Neuronal stem cell (in vitro differentiated cells): ENCODE data around the gene ISLR.
A peak's percentile ranks its signal among the peaks of the same experiment; 100 is the strongest.

Source experiments
- DNase-seq: peaks from one replicate; pipeline ENCODE4 v3.0.0-alpha.2; 2013; ENCODE audit warnings: low spot score
- H2AFZ ChIP-seq: one replicate; pipeline ENCODE4 v1.6.1; 2013; ENCODE audit warnings: mild to moderate bottlenecking, low read length, inconsistent platforms
- H2AK5ac ChIP-seq: 2 replicates; pipeline ENCODE4 v1.6.1; 2013; ENCODE audit warnings: low read depth, mild to moderate bottlenecking, inconsistent platforms, low read length, moderate library complexity, mixed read lengths
- H2BK120ac ChIP-seq: 2 replicates; pipeline ENCODE4 v1.6.1; 2013; ENCODE audit warnings: low read depth, mild to moderate bottlenecking, inconsistent platforms, low read length, moderate library complexity, mixed read lengths
- H2BK12ac ChIP-seq: one replicate; pipeline ENCODE4 v1.6.1; 2013; ENCODE audit warnings: low read length, inconsistent platforms
- H2BK15ac ChIP-seq: 2 replicates; pipeline ENCODE4 v1.6.1; 2013; ENCODE audit warnings: mild to moderate bottlenecking, low read length, inconsistent platforms, mixed read lengths
- H2BK5ac ChIP-seq: one replicate; pipeline ENCODE4 v1.6.1; 2013; ENCODE audit warnings: inconsistent platforms, mild to moderate bottlenecking, low read length, moderate library complexity
- H3K14ac ChIP-seq: one replicate; pipeline ENCODE4 v1.6.1; 2013; ENCODE audit warnings: low read length, inconsistent platforms
- H3K18ac ChIP-seq: 2 replicates; pipeline ENCODE4 v1.6.1; 2013; ENCODE audit warnings: low read length, inconsistent platforms
- H3K23ac ChIP-seq: 2 replicates; pipeline ENCODE4 v1.6.1; 2013; ENCODE audit warnings: low read depth, mild to moderate bottlenecking, mixed read lengths, low read length, inconsistent platforms; ENCODE audit not compliant: poor library complexity
- H3K27ac ChIP-seq: replicated peaks from 3 replicates; pipeline ENCODE4 v1.5.1; 2013; ENCODE audit warnings: low read length, inconsistent platforms
- H3K27me3 ChIP-seq, 3 experiments: 2 replicates each; pipeline ENCODE4 v1.6.1; 2013; ENCODE audit warnings: low read length in 3 of 3, mild to moderate bottlenecking in 2 of 3, inconsistent platforms in 1 of 3, low read depth in 1 of 3, mixed read lengths in 1 of 3, moderate library complexity in 1 of 3; ENCODE audit not compliant: control insufficient read depth in 3 of 3, insufficient read depth in 3 of 3
- H3K36me3 ChIP-seq, 2 donors: replicated peaks in 1 of 2; 2 replicates each; pipeline ENCODE4 v1.6.1; 2013; ENCODE audit warnings: low read length in 2 of 2; ENCODE audit not compliant: control insufficient read depth in 2 of 2, insufficient read depth in 2 of 2
- H3K4ac ChIP-seq: 2 replicates; pipeline ENCODE4 v1.6.1; 2013; ENCODE audit warnings: inconsistent platforms, mild to moderate bottlenecking, low read length, moderate library complexity
- H3K4me1 ChIP-seq, 2 donors: 1 replicate in 1 of 2; 2 replicates in 1 of 2; pipeline ENCODE4 v1.6.1; 2013; ENCODE audit warnings: low read length in 2 of 2, low read depth in 1 of 2; ENCODE audit not compliant: control insufficient read depth in 2 of 2, insufficient read depth in 1 of 2
- H3K4me2 ChIP-seq: one replicate; pipeline ENCODE4 v1.6.1; 2013; ENCODE audit warnings: mild to moderate bottlenecking, low read length, inconsistent platforms; ENCODE audit not compliant: insufficient read depth, poor library complexity, severe bottlenecking
- H3K4me3 ChIP-seq, 2 donors: 2 replicates each; pipeline ENCODE4 v1.5.1; 2013; ENCODE audit warnings: low read length in 2 of 2, mild to moderate bottlenecking in 2 of 2, inconsistent platforms in 1 of 2, moderate library complexity in 1 of 2
- H3K79me1 ChIP-seq: one replicate; pipeline ENCODE4 v1.6.1; 2013; ENCODE audit warnings: low read depth, mild to moderate bottlenecking, inconsistent platforms, low read length, moderate library complexity
- H3K9ac ChIP-seq: one replicate; pipeline ENCODE4 v1.6.1; 2013; ENCODE audit warnings: mild to moderate bottlenecking, low read depth, low read length, inconsistent platforms; ENCODE audit not compliant: poor library complexity
- H3K9me3 ChIP-seq, 2 donors: replicated peaks in 1 of 2; 2 replicates each; pipeline versions ENCODE3 to v1.6.1; 2013; ENCODE audit warnings: low read length in 2 of 2, mild to moderate bottlenecking in 2 of 2, inconsistent platforms in 1 of 2, low read depth in 1 of 2, mixed read lengths in 1 of 2, moderate library complexity in 1 of 2; ENCODE audit not compliant: control insufficient read depth in 2 of 2, insufficient read depth in 1 of 2
- H4K8ac ChIP-seq: one replicate; pipeline ENCODE4 v1.6.1; 2013; ENCODE audit warnings: low read depth, mild to moderate bottlenecking, inconsistent platforms, low read length, moderate library complexity
- H4K91ac ChIP-seq: one replicate; pipeline ENCODE4 v1.6.1; 2013; ENCODE audit warnings: low read length, low read depth, mild to moderate bottlenecking, inconsistent platforms; ENCODE audit not compliant: poor library complexity
- WGBS, 2 donors: extraction: QIAGEN DNeasy Blood & Tissue Kit; methylation state at CpG; one replicate each; pipeline ENCODE4 v1.1.7; 2013; ENCODE audit warnings: missing lambda C conversion rate in 2 of 2, mixed read lengths in 1 of 2; ENCODE audit not compliant: insufficient read length in 2 of 2, insufficient replicate concordance in 1 of 2; ENCODE audit errors: extremely low coverage in 2 of 2; 5-methylcytosine and 5-hydroxymethylcytosine counted together

Gene ISLR

DNA sequence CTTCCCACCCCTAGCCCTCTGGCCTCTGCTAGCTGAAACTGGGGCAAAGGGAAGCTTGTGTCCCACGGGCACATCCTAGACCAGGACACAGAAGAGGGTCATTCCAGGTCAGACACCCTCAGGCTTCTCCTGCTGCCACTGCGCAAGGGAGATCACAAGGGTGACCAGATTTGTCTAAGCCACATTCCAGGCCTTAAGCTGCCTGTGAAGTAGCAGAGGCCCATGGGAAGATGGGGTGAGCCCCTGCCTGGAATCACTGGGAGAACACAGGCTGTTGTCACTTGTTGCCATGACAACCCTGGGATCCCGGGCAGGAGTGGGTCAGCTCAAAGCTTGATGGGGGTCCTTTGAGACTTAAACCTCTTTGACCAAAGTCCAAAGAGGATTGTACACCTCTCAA is 18.3 kb downstream of the ISLR start:
- Histone ChIP-seq H3K79me1 (no peaks in the 10 kb centered on the region), H3K4me3 (no peak overlapping the region), H2BK120ac (no peak overlapping the region), H3K9ac (no peak overlapping the region), H2AFZ (no peak overlapping the region), H3K4ac (no peak overlapping the region), H3K27me3 (no peaks in the 10 kb centered on the region), H3K36me3 (peaks cover 0 to 58% of the 10 kb centered on the region in 2 donors), H3K9me3 (no peaks in the 10 kb centered on the region), H3K14ac (no peak overlapping the region), H3K4me2 (no peak overlapping the region), H2BK5ac (peak overlapping the region; percentile 80), H3K23ac (no peak overlapping the region), H3K4me1 (peaks cover 13 to 14% of the 10 kb centered on the region in 2 donors), H2BK15ac (peak overlapping the region; percentile 9), H2AK5ac (no peak overlapping the region), H4K8ac (no peak overlapping the region), H3K27ac (no peak overlapping the region), H2BK12ac (no peak overlapping the region), H4K91ac (no peak overlapping the region), H3K18ac (peak overlapping the region; percentile 93)
- WGBS, 2 donors = no CpG with 5 or more reads among the region's 3 CpGs
- no peak for DNase-seq

- no peak for DNase-seq
- no peaks in the 10 kb centered on the region for H3K27me3 ChIP-seq
- no peak overlapping the region for H3K4me2 ChIP-seq
- H3K23ac ChIP-seq = no peak overlapping the region
- no peak overlapping the region for H3K4me3 ChIP-seq
- peak overlapping the region; percentile 9 for H2BK15ac ChIP-seq
- H3K14ac ChIP-seq = no peak overlapping the region
- H3K79me1 ChIP-seq = no peaks in the 10 kb centered on the region
- peaks cover 13% of the 10 kb centered on the region in 2 donors for H3K4me1 ChIP-seq
- H3K36me3 ChIP-seq = peaks cover 0 to 64% of the 10 kb centered on the region in 2 donors
- 100% methylated on average over 1 of the region's 5 CpGs for WGBS, 2 donors
- no peak overlapping the region for H3K18ac ChIP-seq
- H4K8ac ChIP-seq = no peak overlapping the region
- peak overlapping the region; percentile 79 for H2BK5ac ChIP-seq
- H3K27ac ChIP-seq = no peak overlapping the region
- H4K91ac ChIP-seq = no peak overlapping the region
- no peak overlapping the region for H3K4ac ChIP-seq
- H2BK12ac ChIP-seq = no peak overlapping the region
- H2BK120ac ChIP-seq = no peak overlapping the region
- H2AFZ ChIP-seq = no peak overlapping the region
- no peaks in the 10 kb centered on the region for H3K9me3 ChIP-seq
- peak overlapping the region; percentile 88 for H2AK5ac ChIP-seq
- no peak overlapping the region for H3K9ac ChIP-seq
Measured at GRCh38 chr15:74192751-74193150, 19.2 kb downstream of the ISLR start.

DNA sequence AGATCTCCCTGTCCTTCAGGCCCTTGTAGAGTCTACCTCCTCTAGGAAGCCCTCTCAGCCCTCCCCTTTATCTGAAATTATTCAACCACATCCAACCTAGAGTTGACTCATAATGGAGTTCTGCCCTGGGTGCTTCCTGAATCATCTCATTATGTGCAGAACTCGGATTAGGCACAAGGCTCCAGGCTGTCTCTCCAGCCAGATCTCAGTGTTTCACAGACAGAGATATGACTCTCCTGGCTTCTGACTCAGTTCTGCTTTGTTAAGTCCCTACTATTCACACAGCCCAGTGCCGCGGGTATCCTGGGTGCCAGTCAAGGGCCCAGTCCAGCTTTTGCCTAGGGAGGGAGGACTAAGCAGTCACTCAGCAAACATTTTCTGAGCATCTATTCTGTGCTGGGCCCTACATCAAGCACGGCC is 19.8 kb downstream of the ISLR start:
- Histone ChIP-seq H3K18ac (peak overlapping the region; percentile 41), H3K9ac (no peak overlapping the region), H3K4me2 (no peak overlapping the region), H3K27me3 (no peaks in the 10 kb centered on the region), H3K36me3 (peaks cover 0 to 67% of the 10 kb centered on the region in 2 donors), H2AFZ (no peak overlapping the region), H2AK5ac (peak overlapping the region; percentile 29), H2BK15ac (peak overlapping the region; percentile 13), H2BK12ac (no peak overlapping the region), H4K91ac (no peak overlapping the region), H4K8ac (no peak overlapping the region), H3K27ac (no peak overlapping the region), H2BK120ac (no peak overlapping the region), H3K9me3 (no peaks in the 10 kb centered on the region), H3K23ac (no peak overlapping the region), H3K14ac (no peak overlapping the region), H3K4me3 (no peak overlapping the region), H3K4me1 (peaks cover 13% of the 10 kb centered on the region in 2 donors), H2BK5ac (no peak overlapping the region), H3K79me1 (no peaks in the 10 kb centered on the region), H3K4ac (no peak overlapping the region)
- no CpG with 5 or more reads among the region's 4 CpGs for WGBS, 2 donors
- no peak for DNase-seq

- H3K4me3 ChIP-seq = no peak overlapping the region
- no peak overlapping the region for H3K14ac ChIP-seq
- H2AFZ ChIP-seq = no peak overlapping the region
- no peak overlapping the region for H2BK120ac ChIP-seq
- H2BK5ac ChIP-seq = no peak overlapping the region
- DNase-seq = no peak
- peak overlapping the region; percentile 41 for H3K18ac ChIP-seq
- H2BK12ac ChIP-seq = no peak overlapping the region
- H3K4me1 ChIP-seq = peaks cover 13% of the 10 kb centered on the region in 2 donors
- no peak overlapping the region for H3K9ac ChIP-seq
- WGBS, 2 donors = no CpG with 5 or more reads among the region's 6 CpGs
- H2BK15ac ChIP-seq = peak overlapping the region; percentile 13
- H3K27ac ChIP-seq = no peak overlapping the region
- H3K9me3 ChIP-seq = no peaks in the 10 kb centered on the region
- no peak overlapping the region for H3K4ac ChIP-seq
- no peak overlapping the region for H3K23ac ChIP-seq
- H3K27me3 ChIP-seq = no peaks in the 10 kb centered on the region
- no peak overlapping the region for H3K4me2 ChIP-seq
- H4K8ac ChIP-seq = no peak overlapping the region
- peaks cover 0 to 66% of the 10 kb centered on the region in 2 donors for H3K36me3 ChIP-seq
- H2AK5ac ChIP-seq = peak overlapping the region; percentile 29
- H3K79me1 ChIP-seq = no peaks in the 10 kb centered on the region
- no peak overlapping the region for H4K91ac ChIP-seq
Measured at GRCh38 chr15:74193905-74194304, 20.4 kb downstream of the ISLR start.
